HG02642 (cell line): ENCODE data around the gene CYP39A1.

Experiments
- ATAC-seq: cut with Tn5 transposase; IDR thresholded peaks from one replicate; pipeline ENCODE4 v1.9.1; 2021; ENCODE audit warnings: mild to moderate bottlenecking; ENCODE audit not compliant: unreplicated experiment, poor library complexity

The CYP39A1 gene

DNA sequence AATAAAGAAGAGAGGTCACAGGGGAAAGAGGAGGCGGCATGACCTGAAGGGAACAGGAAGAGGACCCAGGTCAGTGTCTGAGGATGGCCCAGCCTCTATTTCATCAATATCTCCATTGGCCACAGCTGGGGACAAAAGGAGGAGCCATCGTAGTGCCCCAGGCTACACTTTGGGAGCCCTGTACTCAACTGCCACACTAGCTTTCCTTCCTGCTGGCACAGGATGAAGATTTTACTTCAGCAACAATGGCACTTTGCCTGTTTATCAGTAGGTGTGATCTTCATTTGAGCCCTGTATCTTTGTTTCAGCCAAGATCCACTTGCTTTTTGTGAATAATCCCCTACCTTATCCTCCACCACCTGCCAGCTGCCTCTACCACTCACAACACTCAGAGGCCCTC, 126.0 kb downstream of the CYP39A1 start:
- no peak for ATAC-seq

DNA sequence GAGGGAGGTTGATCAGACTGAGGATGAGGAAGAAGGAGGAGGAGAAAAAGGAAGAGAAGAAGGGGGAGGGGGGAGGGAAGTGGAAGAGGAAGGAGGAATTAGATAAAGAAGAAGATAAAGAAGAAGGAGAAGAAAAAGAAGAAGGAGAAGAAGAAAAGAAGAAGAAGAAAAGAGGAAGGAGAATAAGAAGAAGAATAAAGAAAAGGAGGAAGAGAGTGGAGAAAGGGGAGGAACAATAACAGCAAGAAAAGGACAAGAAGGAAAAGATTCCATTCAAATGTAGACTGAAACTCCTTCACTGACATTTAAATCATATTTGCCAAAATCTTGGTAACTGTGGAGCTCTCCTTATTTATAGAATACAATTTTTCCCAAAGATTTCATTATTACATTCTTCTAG, 127.0 kb downstream of the CYP39A1 start:
- no peak for ATAC-seq

DNA sequence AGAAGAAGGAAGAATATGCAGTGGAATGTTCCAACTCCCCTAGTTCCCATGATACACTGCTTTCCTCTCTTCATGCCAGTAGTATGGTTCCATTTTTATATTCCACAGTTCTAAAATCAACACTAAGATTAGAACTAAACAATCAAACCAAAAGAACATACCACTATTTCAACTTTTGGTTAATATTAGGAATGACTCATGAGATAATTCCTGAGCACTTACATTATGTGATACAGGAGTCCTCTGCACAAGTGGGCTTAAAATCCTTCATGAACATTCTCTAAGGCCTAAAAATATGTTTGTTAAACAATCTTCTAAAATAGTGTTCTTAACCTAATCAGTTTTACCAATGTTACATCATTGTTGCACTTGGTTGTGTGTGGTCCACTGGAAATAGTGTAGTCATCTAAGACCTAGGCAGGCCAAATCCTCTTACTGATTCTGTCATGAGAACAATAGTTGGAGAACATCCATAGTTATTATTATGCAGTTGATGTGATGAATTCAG, 131.1 kb downstream of the CYP39A1 start:
- no peak for ATAC-seq

DNA sequence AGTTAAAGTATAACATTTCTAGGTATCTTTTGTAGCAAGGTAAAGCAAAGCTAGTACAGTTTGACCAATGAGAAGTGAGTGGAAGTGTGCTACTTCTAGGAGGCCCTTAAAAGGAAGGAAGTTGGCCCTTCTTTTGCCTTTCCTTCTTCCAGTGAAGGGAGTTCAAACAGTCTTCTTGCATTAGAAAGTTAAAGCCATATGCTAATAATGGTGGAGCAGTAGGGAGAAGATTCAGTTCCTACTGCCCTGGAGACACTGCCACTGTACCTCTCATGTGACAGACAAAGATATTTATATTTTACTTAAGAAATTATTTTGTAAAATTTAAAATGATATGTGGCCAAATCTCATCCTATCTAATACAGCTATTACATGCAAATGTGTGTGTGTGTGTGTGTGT, 135.4 kb downstream of the CYP39A1 start:
- ATAC-seq = no peak

DNA sequence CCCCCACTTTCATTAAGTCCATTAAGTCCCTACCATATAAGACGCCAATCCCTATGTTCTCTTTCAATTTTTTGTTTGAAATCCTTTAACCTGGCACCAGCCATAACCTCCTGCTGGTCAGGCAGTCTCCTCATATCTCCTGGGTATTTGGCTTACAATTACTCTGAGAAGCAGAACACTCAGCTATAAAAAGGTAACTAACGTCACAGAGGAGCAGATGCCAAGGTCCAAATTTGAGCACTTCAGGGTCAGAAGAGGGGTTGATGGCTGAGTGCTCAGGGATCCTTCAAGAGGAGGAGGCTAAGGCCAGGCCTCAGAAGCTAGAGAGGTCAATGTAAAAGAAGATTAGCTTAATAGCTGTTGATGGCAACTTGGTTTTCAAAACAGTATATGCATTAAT, 139.1 kb downstream of the CYP39A1 start:
- no peak for ATAC-seq

DNA sequence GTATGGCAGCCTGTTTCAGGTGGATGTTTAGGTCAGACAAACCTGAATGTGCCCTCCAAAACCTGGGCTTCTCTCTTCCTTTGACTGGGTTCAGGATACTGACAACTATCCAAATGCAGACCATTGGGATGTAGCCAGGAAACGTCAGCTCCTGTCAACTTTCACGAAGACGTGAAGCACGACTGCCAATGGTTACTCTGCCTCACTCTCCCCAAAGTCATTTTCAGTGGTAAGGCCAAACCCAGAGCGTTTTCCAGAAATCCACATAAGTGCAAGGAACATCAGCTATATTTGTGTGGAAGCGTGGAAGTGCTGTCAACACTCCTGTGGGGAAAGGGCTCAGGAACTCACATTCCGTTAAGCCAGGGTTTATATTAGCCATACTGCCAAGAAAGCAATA, 141.3 kb downstream of the CYP39A1 start:
- no peak for ATAC-seq

DNA sequence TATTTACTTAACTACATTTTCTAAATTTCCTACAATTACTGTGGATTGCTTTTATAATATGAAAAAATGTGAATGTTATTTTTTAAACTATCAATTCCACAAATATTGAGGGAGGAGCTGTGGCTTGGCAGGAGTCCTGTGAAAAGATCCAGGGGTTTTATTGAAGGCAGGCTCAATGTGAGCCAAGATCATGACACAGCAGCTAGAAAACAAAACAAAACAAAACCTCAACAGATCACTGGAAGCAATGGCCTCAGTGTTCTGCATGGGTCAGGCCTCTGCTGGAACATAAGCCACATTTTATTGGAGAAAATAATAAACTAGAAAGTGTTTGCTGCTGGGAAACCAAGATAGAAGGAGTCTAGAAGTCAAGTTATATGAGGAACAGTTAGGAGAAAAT, 142.0 kb downstream of the CYP39A1 start:
- ATAC-seq = no peak

DNA sequence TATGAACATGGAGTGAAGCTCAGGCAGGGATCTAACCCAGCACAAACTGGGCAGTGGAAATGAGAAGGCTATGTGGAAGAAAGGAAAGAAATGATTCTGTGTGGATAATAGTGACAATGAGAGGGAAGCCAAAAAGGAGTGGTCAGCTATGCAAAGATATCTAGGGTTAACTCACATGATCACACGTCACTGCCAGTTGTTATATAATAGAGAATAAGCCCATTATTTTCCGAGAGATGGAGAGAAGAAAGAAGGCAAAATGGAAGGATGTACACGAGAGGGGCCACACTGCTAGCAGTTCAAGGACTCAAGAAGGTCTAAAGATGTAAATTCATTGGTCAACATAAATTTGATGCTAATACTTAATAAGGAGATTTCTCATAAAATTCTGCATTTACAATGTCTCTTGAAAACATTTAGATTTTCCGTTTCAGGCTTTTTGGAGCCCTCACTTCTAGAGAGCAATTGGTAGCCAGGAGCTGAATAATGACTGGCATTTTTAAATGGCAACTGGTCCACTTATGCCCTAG, 142.6 kb downstream of the CYP39A1 start:
- ATAC-seq = no peak

DNA sequence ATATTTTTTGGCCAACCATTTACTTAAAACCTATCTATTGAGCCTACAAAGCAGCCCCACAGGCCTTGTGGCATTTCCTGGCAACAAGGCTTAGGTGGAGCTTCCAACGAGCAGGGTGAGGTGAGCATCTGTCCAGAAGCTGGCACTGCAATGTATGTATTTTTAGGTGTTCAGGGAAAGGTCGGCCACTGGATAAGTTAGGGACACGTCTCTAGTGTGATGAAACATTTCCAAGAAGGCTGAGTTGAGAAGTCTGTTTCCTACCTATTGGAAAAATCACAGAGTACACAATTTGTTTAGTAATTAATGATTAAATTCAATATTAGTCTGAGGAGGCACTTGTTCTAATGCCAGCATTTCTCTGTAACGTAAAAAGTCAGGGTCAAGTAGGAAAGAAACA, 143.6 kb downstream of the CYP39A1 start:
- ATAC-seq = no peak

DNA sequence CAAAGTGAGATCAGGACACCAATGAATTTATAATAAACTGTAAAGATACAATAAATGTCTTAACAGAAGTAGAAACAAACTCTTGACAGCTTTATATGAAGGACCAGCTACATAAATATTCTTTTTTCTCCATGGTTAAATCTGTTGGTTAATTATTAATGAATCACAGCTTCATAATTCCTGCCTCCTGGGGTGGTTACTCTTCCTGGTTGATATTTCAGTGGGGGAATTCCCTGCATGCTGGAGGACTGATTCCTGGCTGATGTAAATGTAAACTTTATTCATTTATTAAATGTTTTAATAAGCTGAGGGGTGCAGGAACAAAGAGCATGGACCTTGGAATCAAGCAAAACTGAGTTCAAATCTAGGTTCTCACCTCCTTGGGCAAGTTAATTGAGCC, 145.2 kb downstream of the CYP39A1 start:
- no peak for ATAC-seq

DNA sequence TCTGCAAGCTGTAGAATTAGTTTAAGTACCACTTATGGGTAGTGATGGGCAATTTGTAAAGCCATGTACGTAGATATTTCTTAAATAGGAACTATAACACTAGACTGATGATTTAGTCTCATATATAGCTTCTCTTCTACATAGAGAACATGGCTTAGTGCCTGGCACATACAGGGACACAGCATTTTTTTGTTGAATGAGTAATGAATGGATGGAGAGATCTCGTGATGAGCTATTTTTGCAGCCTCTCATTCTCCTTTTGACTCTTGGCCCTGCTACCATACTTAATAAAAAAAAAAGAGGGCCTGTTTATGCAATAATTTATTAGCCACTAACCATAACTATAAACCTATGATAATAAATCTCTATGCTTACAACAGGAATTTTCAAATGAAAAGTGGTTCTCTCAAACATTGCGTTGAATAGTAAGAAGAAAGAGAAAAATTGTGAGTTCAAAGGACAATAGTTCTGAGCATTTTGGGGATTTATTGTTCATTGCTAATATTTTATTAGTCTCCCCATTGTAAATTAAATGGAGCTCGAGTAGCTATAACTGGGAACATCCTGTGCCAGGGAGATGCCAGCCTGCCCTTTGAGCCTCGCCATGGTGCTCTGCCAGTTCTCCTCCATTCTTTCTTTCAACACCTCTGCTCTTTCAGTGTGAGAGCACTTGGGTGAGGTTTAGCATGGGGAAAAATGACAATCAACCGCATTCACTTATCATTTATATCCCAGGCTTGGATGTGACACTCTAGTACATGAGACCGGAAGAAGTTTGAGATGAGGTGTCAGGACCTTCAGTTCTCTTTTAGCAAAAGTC, 146.7 kb downstream of the CYP39A1 start:
- no peak for ATAC-seq

DNA sequence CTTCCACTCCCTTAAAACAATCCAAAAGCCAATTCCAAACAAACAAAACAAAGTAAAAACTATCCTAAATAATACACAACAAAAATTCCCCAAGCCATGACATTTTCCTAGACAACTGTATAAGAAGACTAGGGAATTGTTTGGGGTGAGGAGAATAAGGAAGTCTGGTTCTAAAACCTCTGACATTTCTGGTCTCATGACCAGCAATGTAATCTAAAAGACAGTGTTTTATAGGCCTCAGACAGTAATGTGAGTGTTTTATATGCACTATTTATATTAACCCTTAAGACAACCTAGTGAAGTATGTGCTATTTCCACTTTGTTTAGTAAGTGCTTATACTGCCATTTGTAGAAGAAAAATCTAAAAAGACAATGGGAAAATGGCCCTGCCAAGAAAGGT, 148.4 kb downstream of the CYP39A1 start:
- ATAC-seq = no peak

DNA sequence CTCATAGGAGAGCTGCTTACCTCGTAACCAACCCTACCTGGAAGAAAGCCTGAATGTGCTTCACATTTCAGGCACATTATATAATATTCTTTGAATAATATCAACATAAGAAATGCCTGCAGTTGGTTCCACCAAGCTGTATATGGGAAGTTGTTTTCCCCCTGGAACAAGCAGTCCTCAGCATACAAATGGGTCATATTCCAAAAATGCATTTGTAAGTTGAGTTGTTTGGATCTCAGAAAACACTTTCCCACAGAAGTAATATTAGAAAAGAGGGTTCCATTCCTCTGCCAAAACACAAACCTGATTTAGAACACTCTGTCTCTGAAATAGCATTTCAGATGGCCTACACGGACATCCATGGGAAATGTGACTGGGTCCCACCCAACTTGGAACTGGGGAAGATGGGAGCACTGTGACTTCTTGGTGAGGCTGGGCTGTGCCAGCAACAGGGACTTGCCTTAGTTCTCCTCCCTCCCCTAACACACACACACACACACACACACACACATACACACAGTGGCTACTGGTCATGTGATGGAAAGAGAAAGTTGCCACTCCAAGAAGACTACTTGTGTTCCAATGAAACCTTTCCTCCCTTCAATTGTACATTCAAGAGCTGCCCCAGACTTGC, 150.0 kb downstream of the CYP39A1 start:
- ATAC-seq = no peak

DNA sequence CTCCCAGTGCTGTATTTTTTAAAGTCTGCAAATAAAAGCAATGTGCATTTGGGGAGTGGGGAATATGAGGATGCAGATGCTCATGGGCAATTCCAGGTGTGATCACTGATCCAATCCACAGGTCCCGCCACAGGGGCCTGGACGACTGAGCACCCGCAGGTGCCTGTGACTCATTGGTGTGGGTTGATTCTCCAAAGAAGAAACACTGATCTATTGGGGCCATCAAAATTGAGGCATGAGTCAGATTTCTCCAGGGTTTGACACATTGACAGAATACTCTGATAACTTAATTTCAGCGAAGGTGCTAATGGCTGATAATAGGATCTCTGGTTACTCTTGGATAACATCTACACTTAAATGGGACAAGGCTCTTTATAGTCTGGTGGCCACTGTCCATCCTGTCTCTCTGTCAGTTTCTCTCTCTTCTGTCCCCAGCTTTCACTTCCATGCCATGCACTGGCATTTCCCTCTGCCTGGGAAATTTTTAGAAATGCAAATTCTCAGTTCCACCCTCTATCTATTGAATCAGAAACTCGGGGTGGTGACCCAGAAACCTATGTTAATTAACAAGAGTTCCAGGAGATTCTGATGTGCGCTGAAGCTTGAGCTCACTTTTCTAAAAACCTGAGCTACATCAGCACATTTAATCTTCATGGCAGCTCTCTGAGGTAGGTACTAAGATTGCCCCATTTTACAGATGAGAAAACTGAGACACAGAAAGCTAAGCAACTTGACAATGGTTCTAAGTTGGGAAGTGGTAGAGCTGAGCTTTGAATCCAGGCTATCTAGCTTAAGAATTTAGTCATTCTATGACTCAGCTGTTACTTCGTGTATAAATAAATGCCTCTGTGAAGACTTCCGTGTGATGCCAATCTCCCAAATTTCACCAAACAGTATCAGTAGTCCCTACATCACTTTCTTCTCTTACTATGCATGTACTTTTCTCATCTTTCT, 151.2 kb downstream of the CYP39A1 start:
- no peak for ATAC-seq

DNA sequence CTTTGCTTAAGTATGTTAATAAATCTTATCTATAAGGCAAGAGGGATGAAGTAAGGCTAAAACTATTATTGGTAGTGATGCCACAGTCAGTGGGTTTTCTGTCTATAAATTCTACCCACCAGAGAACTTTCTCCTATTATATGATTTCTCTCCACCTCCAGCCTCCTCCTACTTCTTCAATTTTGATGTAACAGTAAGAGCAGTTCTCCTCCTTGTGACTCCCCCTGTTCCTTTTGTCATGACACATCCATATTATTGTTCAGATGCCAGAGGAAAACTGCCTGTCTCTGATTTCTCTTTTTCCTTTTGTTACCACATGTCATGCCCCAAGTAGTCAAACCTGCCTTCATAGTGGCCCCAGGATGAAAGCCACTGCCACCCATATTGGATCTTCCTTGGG, 152.2 kb downstream of the CYP39A1 start:
- no peak for ATAC-seq
